Small intestine (tissue), 7 donors: Measurements from ENCODE around the gene ZFP42. TPM values are rescaled to one million over a fixed set of nuclear protein-coding genes. Genes with fewer than 3 reads are reported as not detected.

Experiments used
- DNase-seq, 2 donors: peaks; one replicate each; pipeline versions ENCODE4 v3.0.0 to v3.0.0-alpha.2; 2013
- FAIRE-seq: peaks from 2 replicates; lab custom pipeline; 2012; peaks lifted over from hg19 to GRCh38; lab: Jason Lieb, UNC
- H3K27ac ChIP-seq, 3 donors: one replicate each; pipeline ENCODE4 v1.5.1; 2013; ENCODE audit warnings: low read length in 2 of 3, mild to moderate bottlenecking in 2 of 3, control low read depth in 1 of 3, inconsistent platforms in 1 of 3, low read depth in 1 of 3, moderate library complexity in 1 of 3
- H3K27me3 ChIP-seq, 3 donors: one replicate each; pipeline ENCODE4 v1.6.1; 2013; ENCODE audit warnings: low read length in 3 of 3, inconsistent platforms in 1 of 3; ENCODE audit not compliant: control insufficient read depth in 3 of 3, insufficient read depth in 3 of 3
- H3K36me3 ChIP-seq, 3 donors: one replicate each; pipeline ENCODE4 v1.6.1; 2013; ENCODE audit warnings: low read length in 3 of 3, inconsistent platforms in 1 of 3, low read depth in 1 of 3, mild to moderate bottlenecking in 1 of 3, moderate library complexity in 1 of 3; ENCODE audit not compliant: control insufficient read depth in 3 of 3, insufficient read depth in 2 of 3
- H3K4me1 ChIP-seq, 3 donors: one replicate each; pipeline ENCODE4 v1.6.1; 2013; ENCODE audit warnings: low read length in 2 of 3, inconsistent platforms in 1 of 3, low read depth in 1 of 3, mild to moderate bottlenecking in 1 of 3, moderate library complexity in 1 of 3; ENCODE audit not compliant: control insufficient read depth in 3 of 3, insufficient read depth in 2 of 3
- H3K4me3 ChIP-seq, 3 donors: one replicate each; pipeline ENCODE4 v1.5.1; 2013; ENCODE audit warnings: low read length in 3 of 3, control low read depth in 1 of 3, inconsistent platforms in 1 of 3, low read depth in 1 of 3, mild to moderate bottlenecking in 1 of 3, moderate library complexity in 1 of 3
- H3K9me3 ChIP-seq, 2 donors: one replicate each; pipeline ENCODE4 v1.6.1; 2013; ENCODE audit warnings: low read depth in 1 of 2, low read length in 1 of 2; ENCODE audit not compliant: control insufficient read depth in 2 of 2, insufficient read depth in 1 of 2
- WGBS, 3 donors: extraction: QIAGEN DNeasy Blood & Tissue Kit; methylation state at CpG; one replicate each; pipeline ENCODE4 v1.1.7; 2013; 5-methylcytosine and 5-hydroxymethylcytosine counted together
- polyA plus RNA-seq, 4 donors: library from polyadenylated mRNA; stranded (reverse) in 3 of 4; unstranded in 1 of 4; fragments of 200-250 nt in 3 of 4; fragments of 120-200 nt in 1 of 4; gene quantifications; one replicate each; pipeline versions ENCODE4 v1.2.1 to v1.2.3, GENCODE V29; 2013
- donor health status: healthy with polysubstance abuse.
- donor health status: control.
- donor health status: control.
- donor health status: Bipolar disorder and iron deficiency.
- donor health status: healthy.

The ZFP42 gene
- polyA plus RNA-seq, 4 donors, result 0.04 TPM; not detected in 3

- Histone ChIP-seq H3K4me1 (no peaks in the 10 kb centered on the region), H3K27ac (no peak overlapping the region), H3K36me3 (no peaks in the 10 kb centered on the region), H3K27me3 (peaks cover 0 to 11% (median 0%) of the 10 kb centered on the region in 3 donors), H3K9me3 (no peaks in the 10 kb centered on the region), H3K4me3 (no peak overlapping the region)
- FAIRE-seq (no peak), DNase-seq (no peak)
- WGBS, 3 donors, result 94 to 96% (median 96%) methylated on average over 10 to 13 of the region's 13 CpGs
Measured at GRCh38 chr4:188029114-188029513, 33.5 kb downstream of the ZFP42 start.

GRCh38 chr4:188030401-188030800 lies 34.8 kb downstream of the ZFP42 start:
- Histone ChIP-seq H3K36me3 (no peaks in the 10 kb centered on the region), H3K27ac (no peak overlapping the region), H3K27me3 (peaks cover 0 to 11% (median 0%) of the 10 kb centered on the region in 3 donors), H3K4me3 (no peak overlapping the region), H3K9me3 (no peaks in the 10 kb centered on the region), H3K4me1 (no peaks in the 10 kb centered on the region)
- 86 to 98% (median 97%) methylated on average over 3 of the region's 3 CpGs for WGBS, 3 donors
- DNase-seq, result no peak
- FAIRE-seq, result no peak

- no peak overlapping the region for H3K27ac ChIP-seq
- DNase-seq, result no peak
- no peaks in the 10 kb centered on the region for H3K36me3 ChIP-seq
- no peaks in the 10 kb centered on the region for H3K9me3 ChIP-seq
- H3K4me3 ChIP-seq, result no peak overlapping the region
- H3K4me1 ChIP-seq, result no peaks in the 10 kb centered on the region
- no peak for FAIRE-seq
- 56 to 72% (median 64%) methylated on average over 18 of the region's 18 CpGs for WGBS, 3 donors
- peaks cover 0 to 11% (median 0%) of the 10 kb centered on the region in 3 donors for H3K27me3 ChIP-seq
Measured at GRCh38 chr4:188031751-188032150, 36.2 kb downstream of the ZFP42 start.

GRCh38 chr4:188032170-188032569 lies 36.6 kb downstream of the ZFP42 start:
- WGBS, 3 donors, result 28 to 45% (median 42%) methylated on average over 12 of the region's 12 CpGs

GRCh38 chr4:188032583-188032982 lies 37.0 kb downstream of the ZFP42 start:
- H3K36me3 ChIP-seq, result no peaks in the 10 kb centered on the region
- no peak overlapping the region for H3K4me3 ChIP-seq
- H3K27ac ChIP-seq, result no peak overlapping the region
- H3K27me3 ChIP-seq, result peaks cover 0 to 11% (median 0%) of the 10 kb centered on the region in 3 donors
- H3K4me1 ChIP-seq, result no peaks in the 10 kb centered on the region
- H3K9me3 ChIP-seq, result no peaks in the 10 kb centered on the region
- WGBS, 3 donors, result 40 to 50% (median 49%) methylated on average over 16 of the region's 16 CpGs
- DNase-seq (no peak), FAIRE-seq (no peak)

More at GRCh38 chr4:188032170-188032569, 36.6 kb downstream of the ZFP42 start:
- Histone ChIP-seq H3K27ac (no peak overlapping the region), H3K4me1 (no peaks in the 10 kb centered on the region), H3K9me3 (no peaks in the 10 kb centered on the region), H3K4me3 (no peak overlapping the region), H3K36me3 (no peaks in the 10 kb centered on the region), H3K27me3 (peaks cover 0 to 11% (median 0%) of the 10 kb centered on the region in 3 donors)
- FAIRE-seq (no peak), DNase-seq (no peak)

- Histone ChIP-seq H3K4me3 (no peak overlapping the region), H3K27ac (no peak overlapping the region), H3K36me3 (no peaks in the 10 kb centered on the region), H3K4me1 (no peaks in the 10 kb centered on the region), H3K9me3 (no peaks in the 10 kb centered on the region), H3K27me3 (peaks cover 0 to 6% (median 0%) of the 10 kb centered on the region in 3 donors)
- 65 to 78% (median 67%) methylated on average over 12 of the region's 12 CpGs for WGBS, 3 donors
- FAIRE-seq (no peak), DNase-seq (no peak)
Measured at GRCh38 chr4:188037003-188037713, 41.6 kb downstream of the ZFP42 start.

- FAIRE-seq, result no peak
Measured at GRCh38 chr4:188041721-188042120, 46.1 kb downstream of the ZFP42 start.

GRCh38 chr4:188042191-188042590 lies 46.6 kb downstream of the ZFP42 start:
- H3K9me3 ChIP-seq, result no peaks in the 10 kb centered on the region
- DNase-seq (no peak), FAIRE-seq (no peak)
- H3K27me3 ChIP-seq, result no peaks in the 10 kb centered on the region
- H3K4me3 ChIP-seq, result no peak overlapping the region
- no peaks in the 10 kb centered on the region for H3K36me3 ChIP-seq
- no peaks in the 10 kb centered on the region for H3K4me1 ChIP-seq
- H3K27ac ChIP-seq, result no peak overlapping the region
- WGBS, 3 donors, result 67 to 82% (median 76%) methylated on average over 15 of the region's 15 CpGs

More at GRCh38 chr4:188041721-188042120, 46.1 kb downstream of the ZFP42 start:
- no peak overlapping the region for H3K27ac ChIP-seq
- H3K36me3 ChIP-seq, result no peaks in the 10 kb centered on the region
- WGBS, 3 donors, result 75 to 89% (median 86%) methylated on average over 21 of the region's 21 CpGs
- no peaks in the 10 kb centered on the region for H3K4me1 ChIP-seq
- DNase-seq, result no peak
- no peak overlapping the region for H3K4me3 ChIP-seq
- no peaks in the 10 kb centered on the region for H3K27me3 ChIP-seq
- no peaks in the 10 kb centered on the region for H3K9me3 ChIP-seq
